HEK293T (cell line): Measurements from ENCODE around the gene SPRING1.

ENCODE experiments used
- L3MBTL2 ChIP-seq: fragments of 450-650 bp; conservative IDR thresholded peaks from 2 replicates; pipeline ENCODE4 v1.6.1; 2016; ENCODE audit warnings: mild to moderate bottlenecking
- SP1 ChIP-seq: fragments of 450-650 bp; IDR thresholded peaks from 2 replicates; pipeline ENCODE4 v1.6.1; 2017
- ZNF384 ChIP-seq: fragments of 450-650 bp; IDR thresholded peaks from 2 replicates; pipeline ENCODE4 v1.6.1; 2016

GRCh38 chr12:116766285-116766684 lies 28.4 kb upstream of the SPRING1 start:
- no peak for TF ChIP-seq ZNF384
- no peak for TF ChIP-seq L3MBTL2
- no peak for TF ChIP-seq SP1
